Transverse colon (tissue), 4 donors: ENCODE measurements around the gene ABCB10. TPM values are rescaled to one million over a fixed set of nuclear protein-coding genes. Genes with fewer than 3 reads are reported as not detected.

Source experiments
- DNase-seq: peaks from one replicate; pipeline ENCODE4 v3.0.0-alpha.2; 2019
- H3K27ac ChIP-seq, 4 donors: fragments of 200-600 bp; sonication (generic); 2 replicates each; pipeline ENCODE4 v1.5.1; 2016 to 2018; ENCODE audit warnings: inconsistent platforms in 4 of 4
- H3K27me3 ChIP-seq: fragments of 200-600 bp; sonication (generic); 2 replicates; pipeline ENCODE4 v1.5.1; 2017; ENCODE audit warnings: inconsistent platforms
- H3K36me3 ChIP-seq, 4 donors: fragments of 200-600 bp; sonication (generic); 2 replicates each; pipeline ENCODE4 v1.5.1; 2017 to 2019; ENCODE audit warnings: inconsistent platforms in 4 of 4
- H3K4me1 ChIP-seq, 4 donors: fragments of 200-600 bp; sonication (generic); 2 replicates each; pipeline ENCODE4 v1.5.1; 2017 to 2020; ENCODE audit warnings: inconsistent platforms in 4 of 4
- H3K4me3 ChIP-seq, 4 donors: fragments of 200-600 bp; sonication (generic); 1 replicate in 1 of 4; 2 replicates in 3 of 4; pipeline versions ENCODE4 v1.5.1 to v1.6.1; 2017 to 2019; ENCODE audit warnings: inconsistent platforms in 4 of 4
- H3K9me3 ChIP-seq, 2 donors: fragments of 200-600 bp; sonication (generic); 2 replicates each; pipeline ENCODE4 v1.5.1; 2017 to 2019; ENCODE audit warnings: inconsistent platforms in 2 of 2
- EP300 ChIP-seq: sonication (generic); formaldehyde crosslinking; IDR thresholded peaks from one replicate; pipeline ENCODE4 v1.6.1; 2017; ENCODE audit warnings: antibody characterized with exemption, low read depth
- POLR2A ChIP-seq: fragments of 450-650 bp; IDR thresholded peaks from one replicate; pipeline ENCODE4 v1.6.1; 2016; ENCODE audit warnings: antibody characterized with exemption, mild to moderate bottlenecking, moderate library complexity
- POLR2AphosphoS5 ChIP-seq, 3 donors: sonication (generic); formaldehyde crosslinking; IDR thresholded peaks; one replicate each; pipeline ENCODE4 v1.6.1; 2016; ENCODE audit warnings: antibody characterized with exemption in 3 of 3
- WGBS, 2 donors: methylation state at CpG; one replicate each; pipeline ENCODE4 v1.1.5; 2018; ENCODE audit warnings: low coverage in 1 of 2; 5-methylcytosine and 5-hydroxymethylcytosine counted together
- in situ Hi-C, 4 donors: fragments of 200-750 bp; cut with MboI; loops; one replicate each; pipeline versions ENCODE4 v1.15.0 to v1.15.1; 2017; ENCODE audit warnings: low sequenced_read_pairs in 3 of 4, low pct_ligation_motif_present in 1 of 4, low pct_unique_long_range_greater_than_20kb in 1 of 4
- intact Hi-C: fragments of 100-400 bp; cut with DNase I; formaldehyde crosslinking; loops from one replicate; pipeline ENCODE4 v1.15.1; 2023; ENCODE audit warnings: low total_unique reads
- total RNA-seq, 4 donors: library from RNA; depleted of rRNA; stranded (reverse); fragments of >200 nt; gene quantifications; one replicate each; pipeline ENCODE4 v1.1.0, GENCODE V29; 2016
- TF ChIP-seq, protein P1 (sequence below), 5 experiments: fragments of 200-600 bp in 3 of 5; fragments of 450-650 bp in 2 of 5; sonication (generic) in 3 of 5; IDR thresholded peaks; 1 replicate in 2 of 5; 2 replicates in 3 of 5; pipeline ENCODE4 v1.5.1; 2016 to 2017; ENCODE audit warnings: antibody characterized with exemption in 5 of 5, inconsistent platforms in 3 of 5, mild to moderate bottlenecking in 2 of 5, moderate library complexity in 1 of 5

The ABCB10 gene
- total RNA-seq, 4 donors from 2014 or later: 4.5 to 22.5 (median 18.9) TPM

DNA sequence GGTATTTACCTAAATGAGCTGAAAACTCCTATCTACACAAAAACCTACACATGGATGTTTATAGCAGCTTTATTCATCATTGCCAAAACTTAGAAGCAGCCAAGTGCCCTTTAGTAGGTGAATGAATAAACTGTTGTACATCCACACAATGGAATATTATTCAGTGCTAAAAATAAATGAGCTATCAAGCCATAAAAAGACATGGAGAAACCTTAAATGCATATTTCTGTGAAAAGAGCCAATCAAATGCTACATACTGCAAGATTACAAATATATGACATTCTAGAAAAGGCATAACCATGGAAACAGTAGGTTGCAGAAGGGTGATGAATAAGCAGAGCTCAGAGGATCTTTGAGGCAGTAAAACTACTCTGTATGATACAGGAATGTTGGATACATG is 23.3 kb downstream of the ABCB10 start:
- Histone ChIP-seq H3K27ac (no peak overlapping the region), H3K4me1 (no peaks in the 10 kb centered on the region), H3K9me3 (no peaks in the 10 kb centered on the region), H3K27me3 (no peaks in the 10 kb centered on the region), H3K36me3 (peaks cover 0 to 35% (median 15%) of the 10 kb centered on the region in 4 donors), H3K4me3 (no peak overlapping the region)
- no peak for DNase-seq
- in situ Hi-C loops: no loop called here
- TF ChIP-seq EP300: no peak
- TF ChIP-seq POLR2AphosphoS5 (IDR thresholded peaks at IDR 0.05): no peak
- TF ChIP-seq POLR2A: no peak
- TF ChIP-seq, protein P1, sequence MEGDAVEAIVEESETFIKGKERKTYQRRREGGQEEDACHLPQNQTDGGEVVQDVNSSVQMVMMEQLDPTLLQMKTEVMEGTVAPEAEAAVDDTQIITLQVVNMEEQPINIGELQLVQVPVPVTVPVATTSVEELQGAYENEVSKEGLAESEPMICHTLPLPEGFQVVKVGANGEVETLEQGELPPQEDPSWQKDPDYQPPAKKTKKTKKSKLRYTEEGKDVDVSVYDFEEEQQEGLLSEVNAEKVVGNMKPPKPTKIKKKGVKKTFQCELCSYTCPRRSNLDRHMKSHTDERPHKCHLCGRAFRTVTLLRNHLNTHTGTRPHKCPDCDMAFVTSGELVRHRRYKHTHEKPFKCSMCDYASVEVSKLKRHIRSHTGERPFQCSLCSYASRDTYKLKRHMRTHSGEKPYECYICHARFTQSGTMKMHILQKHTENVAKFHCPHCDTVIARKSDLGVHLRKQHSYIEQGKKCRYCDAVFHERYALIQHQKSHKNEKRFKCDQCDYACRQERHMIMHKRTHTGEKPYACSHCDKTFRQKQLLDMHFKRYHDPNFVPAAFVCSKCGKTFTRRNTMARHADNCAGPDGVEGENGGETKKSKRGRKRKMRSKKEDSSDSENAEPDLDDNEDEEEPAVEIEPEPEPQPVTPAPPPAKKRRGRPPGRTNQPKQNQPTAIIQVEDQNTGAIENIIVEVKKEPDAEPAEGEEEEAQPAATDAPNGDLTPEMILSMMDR (IDR thresholded peaks at IDR 0.05): no peak
- intact Hi-C loops: no loop called here

DNA sequence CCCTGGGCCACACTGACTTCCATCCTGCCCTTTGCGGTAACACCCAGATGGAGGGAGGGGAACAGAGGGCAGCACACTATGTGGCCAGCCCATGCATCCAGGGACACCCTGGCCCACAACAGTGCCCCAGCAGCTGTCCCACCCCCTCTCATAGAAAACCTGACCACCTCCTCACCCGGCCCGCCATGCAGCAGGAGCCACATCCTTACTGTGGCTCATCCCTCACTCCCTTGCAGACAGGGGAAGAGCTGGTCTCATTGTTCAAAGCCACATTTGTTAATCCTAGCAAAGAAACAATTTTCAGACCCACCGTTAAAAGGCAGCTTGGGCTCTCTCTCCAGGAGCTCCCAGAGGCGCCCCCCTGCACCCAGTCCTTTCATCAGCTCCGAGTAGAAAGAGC is 27.2 kb downstream of the ABCB10 start:
- H3K36me3 ChIP-seq: peaks cover 0 to 34% (median 19%) of the 10 kb centered on the region in 4 donors
- no peak overlapping the region for H3K4me3 ChIP-seq
- H3K27ac ChIP-seq: no peak overlapping the region
- H3K4me1 ChIP-seq: no peaks in the 10 kb centered on the region
- DNase-seq: no peak
- intact Hi-C loops: loop anchor here (1.0 kb wide), 1 partner anchor 19 kb away; no protein-coding TSS in a partner anchor
- no peaks in the 10 kb centered on the region for H3K9me3 ChIP-seq
- in situ Hi-C loops: no loop called here
- no peaks in the 10 kb centered on the region for H3K27me3 ChIP-seq
- TF ChIP-seq POLR2AphosphoS5 (IDR thresholded peaks at IDR 0.05) (no peak), EP300 (no peak), POLR2A (no peak)
- TF ChIP-seq, protein P1 (IDR thresholded peaks at IDR 0.05): no peak
- WGBS, 2 donors: 98% methylated on average over 6 of the region's 6 CpGs; no CpG with 5 or more reads in 1 of the 2 donors

DNA sequence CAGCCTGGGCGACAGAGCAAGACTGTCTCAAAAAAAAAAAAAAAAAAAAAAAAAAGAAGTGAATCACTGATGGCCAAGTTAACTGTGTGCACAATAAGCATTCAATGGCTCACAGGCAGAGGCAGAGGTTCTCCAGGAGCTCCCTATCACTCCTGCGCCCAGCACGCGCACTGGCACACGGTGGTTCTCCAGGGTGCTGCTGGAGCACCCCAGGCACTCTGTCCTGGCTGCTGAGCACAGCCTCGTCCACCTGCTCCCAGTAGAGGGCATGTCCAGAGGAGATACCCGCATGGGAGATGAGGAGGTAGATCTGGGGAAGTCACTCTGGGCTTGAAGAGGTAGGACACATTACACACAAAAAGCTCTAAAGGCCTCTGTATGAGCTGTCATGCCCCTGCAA is 28.9 kb downstream of the ABCB10 start:
- in situ Hi-C loops (no loop called here), intact Hi-C loops (no loop called here)
- H3K27ac ChIP-seq: no peak overlapping the region
- no peak for TF ChIP-seq POLR2AphosphoS5 (IDR thresholded peaks at IDR 0.05)
- TF ChIP-seq, protein P1 (IDR thresholded peaks at IDR 0.05): no peak
- TF ChIP-seq POLR2A: no peak
- TF ChIP-seq EP300: no peak
- no peak for DNase-seq
- H3K36me3 ChIP-seq: peaks cover 0 to 47% (median 22%) of the 10 kb centered on the region in 4 donors
- H3K4me1 ChIP-seq: no peaks in the 10 kb centered on the region
- no peaks in the 10 kb centered on the region for H3K27me3 ChIP-seq
- H3K9me3 ChIP-seq: no peaks in the 10 kb centered on the region
- WGBS, 2 donors: 94% methylated on average over 7 of the region's 7 CpGs; no CpG with 5 or more reads in 1 of the 2 donors
- no peak overlapping the region for H3K4me3 ChIP-seq

DNA sequence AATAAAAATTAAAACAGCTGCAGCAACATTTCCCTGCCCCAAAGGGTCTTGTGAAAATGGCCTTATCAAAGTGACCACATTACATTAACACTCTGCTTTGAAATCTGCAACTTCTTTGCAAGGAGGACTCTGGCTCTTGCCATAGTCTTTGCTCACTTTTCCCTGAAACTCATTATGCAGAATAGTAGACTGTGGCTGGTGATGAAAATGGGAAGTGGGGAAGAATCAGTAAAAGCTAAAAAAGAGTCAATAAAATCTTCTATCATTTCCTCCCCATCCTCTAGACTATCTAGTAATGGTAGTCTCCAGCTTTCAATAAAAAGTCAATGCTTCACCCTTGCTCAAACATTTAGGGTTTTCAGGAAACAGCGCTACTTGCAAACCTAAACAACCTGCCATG is 31.8 kb downstream of the ABCB10 start:
- WGBS, 2 donors: 97 to 100% methylated on average over 1 of the region's 1 CpG
- in situ Hi-C loops (no loop called here), intact Hi-C loops (no loop called here)
- peaks cover 0 to 2% (median 0%) of the 10 kb centered on the region in 4 donors for H3K4me1 ChIP-seq
- no peaks in the 10 kb centered on the region for H3K9me3 ChIP-seq
- no peak for DNase-seq
- H3K4me3 ChIP-seq: no peak overlapping the region
- TF ChIP-seq, protein P1 (IDR thresholded peaks at IDR 0.05): no peak
- TF ChIP-seq POLR2AphosphoS5 (IDR thresholded peaks at IDR 0.05) (no peak), POLR2A (no peak)
- H3K27me3 ChIP-seq: no peaks in the 10 kb centered on the region
- peaks cover 0 to 33% (median 17%) of the 10 kb centered on the region in 4 donors for H3K36me3 ChIP-seq
- H3K27ac ChIP-seq: no peak overlapping the region
